NB4 (cell line): ENCODE data around the gene POLR2F.

Experiments
- CTCF ChIP-seq: IDR thresholded peaks from one replicate; pipeline ENCODE4 v1.5.1; 2012; ENCODE audit warnings: low read depth, low read length
- MAX ChIP-seq: IDR thresholded peaks from 2 replicates; pipeline ENCODE4 v1.6.1; 2011; ENCODE audit warnings: low read depth, low read length
- POLR2A ChIP-seq: IDR thresholded peaks from 2 replicates; pipeline ENCODE4 v1.6.1; 2011; ENCODE audit warnings: mild to moderate bottlenecking; ENCODE audit not compliant: insufficient read length; ENCODE audit errors: extremely low read depth

GRCh38 chr22:37991731-37992442, 38.4 kb downstream of the POLR2F start:
- TF ChIP-seq CTCF (no peak), MAX (no peak), POLR2A (no peak)
